NCI-H1694 (cell line): ENCODE results near the gene NFIA.

Experiments
- DNase-seq: peaks from one replicate; lab custom pipeline; 2025; lab: John Stamatoyannopoulos, UW

The NFIA gene

DNA sequence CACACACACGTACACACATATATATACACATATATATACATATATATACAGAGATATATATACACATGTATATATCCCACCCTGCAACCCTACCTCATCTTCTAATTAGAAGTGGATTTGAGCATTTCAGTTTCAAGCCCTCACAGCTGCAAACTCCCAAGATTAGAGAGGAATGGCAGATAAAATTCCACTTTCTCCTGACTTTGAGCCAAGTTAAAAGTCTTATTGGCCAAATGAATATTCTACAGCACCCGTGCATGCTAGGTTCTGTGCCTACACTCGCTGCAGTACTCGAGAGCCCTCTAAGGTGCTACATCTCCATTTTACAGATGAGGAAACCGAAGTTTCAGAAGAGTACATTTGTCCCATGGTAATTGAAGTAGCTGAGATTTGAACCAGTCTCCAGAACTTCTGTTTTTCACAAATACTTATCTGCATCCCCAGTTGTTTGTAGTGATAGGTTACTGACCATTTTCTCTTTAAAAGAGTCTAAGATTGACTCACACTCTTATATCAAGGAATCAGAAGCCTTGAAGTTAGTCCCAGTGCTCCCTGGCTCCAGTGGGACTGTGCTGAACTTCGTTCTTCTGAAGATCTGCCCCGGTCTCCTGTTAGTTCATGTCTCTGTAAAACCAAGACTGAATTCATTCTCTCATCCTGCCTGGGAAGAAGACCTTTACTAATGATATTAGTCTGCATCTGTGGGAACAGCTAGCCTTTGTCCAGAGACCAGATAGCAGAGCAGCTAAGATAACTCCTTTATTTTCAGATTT is 350.4 kb downstream of the NFIA start:
- no peak for DNase-seq

GRCh38 chr1:61433646-61434045 is 351.3 kb downstream of the NFIA start:
- no peak for DNase-seq

DNA sequence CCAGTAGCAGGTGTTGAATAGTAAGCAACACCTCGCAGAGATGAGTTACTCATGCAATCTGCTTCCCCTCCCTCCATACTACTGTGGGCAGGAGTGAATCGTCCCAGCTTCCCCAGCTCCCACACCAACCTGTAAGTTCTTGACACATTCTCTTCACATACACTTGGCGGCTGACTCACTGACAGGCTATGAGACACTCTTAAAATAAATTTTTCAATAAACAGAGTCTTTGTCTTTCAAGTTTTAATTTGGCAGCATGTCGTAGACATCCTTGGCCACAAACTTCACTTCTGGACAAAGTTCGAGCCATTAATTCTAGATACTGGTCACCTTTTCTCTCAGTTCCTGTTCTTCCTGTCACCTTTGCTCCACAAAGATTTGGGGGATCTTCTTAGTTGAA is 351.9 kb downstream of the NFIA start:
- no peak for DNase-seq

DNA sequence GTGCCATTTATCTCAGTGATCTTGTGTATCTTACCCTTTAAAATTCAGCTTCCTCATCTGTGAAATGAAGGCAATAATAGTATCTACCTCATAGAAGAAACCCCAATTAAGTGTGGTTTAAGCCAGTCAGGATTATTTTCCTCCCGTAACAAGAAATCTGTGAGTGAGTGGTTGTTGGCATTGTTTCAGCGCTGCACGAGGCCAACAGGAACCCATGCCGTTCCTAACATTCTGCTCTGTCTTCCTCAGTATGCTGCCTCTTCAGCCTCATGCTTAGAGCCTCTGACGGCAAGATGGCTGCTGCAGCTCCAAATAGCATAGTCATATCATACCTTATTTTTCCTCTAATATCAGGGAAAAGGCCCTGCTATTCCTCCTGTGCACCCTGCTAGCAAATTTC is 352.9 kb downstream of the NFIA start:
- DNase-seq = no peak

DNA sequence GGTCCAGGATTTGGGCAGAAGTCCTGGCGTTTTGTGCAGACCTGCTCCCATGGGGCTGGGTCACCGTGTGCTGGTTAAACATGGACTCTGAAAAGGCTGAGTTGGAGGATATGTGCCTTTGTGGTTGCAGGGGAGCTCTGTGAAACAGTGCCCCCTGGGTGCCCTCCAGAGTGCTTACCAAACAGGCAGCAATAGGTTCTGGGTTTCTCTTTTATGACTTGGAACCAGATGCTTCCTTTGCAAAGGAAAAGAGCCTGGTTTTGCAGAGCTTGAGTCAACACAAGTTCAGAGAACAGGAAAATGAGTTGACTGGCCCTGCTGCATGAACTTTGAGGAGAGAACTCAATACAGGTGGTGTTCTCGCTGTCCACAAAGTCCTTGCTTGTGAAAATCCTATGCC is 353.7 kb downstream of the NFIA start:
- DNase-seq = no peak

- DNase-seq = no peak
Measured at GRCh38 chr1:61436491-61437120, 354.2 kb downstream of the NFIA start.

- DNase-seq = no peak
Measured at GRCh38 chr1:61439234-61439633, 356.9 kb downstream of the NFIA start.

- no peak for DNase-seq
Measured at GRCh38 chr1:61441723-61442262, 359.4 kb downstream of the NFIA start.

DNA sequence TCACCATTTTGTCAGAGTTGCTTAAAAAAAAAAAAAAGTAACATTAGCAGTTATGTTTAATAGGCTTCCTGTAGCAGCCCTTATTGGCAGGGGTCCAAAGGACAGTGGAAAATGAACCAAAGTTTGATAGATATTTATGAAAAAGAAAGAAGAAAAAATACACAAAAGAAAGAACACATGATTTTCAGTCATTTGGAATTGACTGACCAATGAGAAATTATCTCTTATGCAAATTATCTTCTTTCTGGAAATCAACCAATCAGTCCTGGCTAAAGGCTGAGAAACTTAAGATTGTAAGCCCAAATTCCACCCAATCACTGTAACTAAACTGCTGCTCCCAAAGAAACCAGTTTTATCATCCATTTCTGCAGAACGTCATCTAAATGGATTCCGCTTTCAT is 360.2 kb downstream of the NFIA start:
- DNase-seq = no peak

GRCh38 chr1:61444288-61444687 is 361.9 kb downstream of the NFIA start:
- no peak for DNase-seq

DNA sequence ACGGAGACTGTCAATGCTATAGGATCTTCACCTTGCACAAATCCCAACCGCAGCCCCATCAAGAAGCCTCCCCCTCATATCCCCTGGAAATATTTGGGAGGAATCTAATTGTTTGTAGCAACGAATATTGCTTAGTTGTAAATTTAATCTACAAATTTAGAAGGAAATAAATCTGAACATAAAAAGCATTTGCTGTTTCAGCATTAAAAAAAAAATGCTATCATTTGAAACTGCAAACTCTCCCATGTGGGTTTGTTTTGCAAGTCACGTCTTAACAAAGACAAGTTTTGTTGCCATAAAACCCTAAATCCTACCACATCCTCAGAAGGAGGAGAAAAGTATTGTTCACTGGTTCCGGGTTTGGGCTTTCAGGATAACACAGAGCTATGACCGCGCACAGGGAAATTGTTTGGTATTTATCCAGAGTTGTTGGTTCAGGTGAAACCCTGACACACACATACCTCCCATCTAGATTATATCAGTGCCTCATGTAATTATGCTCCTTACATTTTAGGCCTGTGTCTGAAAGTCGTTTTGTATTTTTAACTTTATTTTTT is 363.0 kb downstream of the NFIA start:
- no peak for DNase-seq

GRCh38 chr1:61446531-61446991 is 364.2 kb downstream of the NFIA start:
- no peak for DNase-seq

DNA sequence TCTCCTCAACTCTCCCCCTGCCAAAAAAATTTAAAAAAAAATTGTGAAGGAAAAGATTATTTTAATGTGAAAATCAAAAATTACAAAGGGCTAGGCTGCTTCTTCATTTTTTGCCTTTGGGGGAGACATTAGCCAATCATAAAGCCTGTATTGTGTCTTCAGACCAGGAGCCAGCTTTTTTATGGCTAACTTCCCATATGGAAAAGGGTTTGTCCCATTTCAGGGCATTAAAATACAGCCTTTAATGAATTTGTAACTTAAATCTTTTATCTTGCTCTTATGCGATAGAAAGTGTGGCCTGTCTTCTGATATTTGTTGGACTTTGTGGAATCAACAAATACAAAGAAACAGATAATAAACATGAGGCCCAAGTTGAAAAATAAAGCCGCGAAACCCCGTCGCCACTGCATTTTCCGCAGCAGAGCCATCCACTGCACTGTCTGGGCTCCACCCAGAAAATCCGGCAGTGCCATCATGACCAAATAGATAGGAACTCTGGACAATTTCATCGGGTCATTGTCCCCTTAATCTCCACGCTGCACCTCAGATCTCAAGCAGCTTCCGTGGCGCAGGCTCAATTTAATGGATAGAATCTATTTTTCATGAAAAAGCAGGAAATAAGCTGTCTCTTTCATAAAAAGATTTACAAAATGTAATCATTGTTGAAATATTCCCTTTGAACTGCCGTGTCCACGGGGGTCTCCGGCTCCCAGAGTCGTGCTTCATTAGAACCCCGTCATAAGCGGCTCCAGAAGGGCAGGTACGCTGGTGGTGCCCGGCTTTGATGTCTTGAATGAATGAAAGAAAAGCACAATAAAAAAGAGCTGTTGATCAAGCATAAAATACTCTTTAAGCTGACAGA is 365.0 kb downstream of the NFIA start:
- DNase-seq = no peak

DNA sequence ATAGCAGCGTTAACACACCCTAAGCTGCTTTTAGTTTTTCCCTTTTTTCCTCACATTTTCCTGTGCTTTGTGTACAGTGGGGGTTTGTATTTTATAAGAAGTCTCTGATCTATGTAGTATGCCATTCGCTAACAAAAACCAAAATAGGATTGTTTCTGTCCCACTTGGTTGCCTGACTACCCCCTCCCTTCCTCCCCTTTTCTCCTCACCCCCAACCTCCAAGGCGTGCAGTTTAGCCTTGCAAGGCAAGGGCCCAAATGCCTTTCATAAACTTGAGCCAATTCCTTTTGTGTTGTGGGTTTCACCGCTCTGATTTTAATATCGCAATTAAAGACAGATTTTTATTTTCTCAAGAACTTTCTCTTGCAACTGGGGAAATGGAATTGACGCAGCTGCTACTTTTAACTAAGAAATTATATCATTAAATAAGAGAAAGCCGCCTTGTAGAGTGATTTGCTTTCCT is 365.6 kb downstream of the NFIA start:
- no peak for DNase-seq

DNA sequence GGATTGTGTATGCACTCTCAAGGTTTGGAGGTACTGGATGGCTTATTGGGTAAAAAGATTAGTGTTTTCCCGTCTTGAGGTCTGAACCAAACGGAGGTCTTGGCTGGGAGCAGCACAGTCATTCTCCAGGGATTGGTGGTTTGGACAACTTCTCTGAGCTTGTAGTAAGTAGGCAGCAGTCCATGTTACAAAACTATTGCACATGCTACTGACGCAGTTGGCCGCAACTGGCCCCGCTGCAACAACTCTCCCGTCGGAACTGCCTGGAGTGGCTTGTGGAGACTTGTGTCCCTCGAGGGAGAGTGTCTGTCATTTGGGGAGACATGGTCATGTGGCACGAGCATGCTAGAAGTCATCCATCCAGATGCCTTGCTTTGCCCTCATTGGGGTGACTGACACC is 366.6 kb downstream of the NFIA start:
- no peak for DNase-seq

- no peak for DNase-seq
Measured at GRCh38 chr1:61449410-61449809, 367.0 kb downstream of the NFIA start.

GRCh38 chr1:61450454-61450853 is 368.1 kb downstream of the NFIA start:
- no peak for DNase-seq

GRCh38 chr1:61450872-61451571 is 368.7 kb downstream of the NFIA start:
- no peak for DNase-seq

GRCh38 chr1:61451572-61451968 is 369.2 kb downstream of the NFIA start:
- no peak for DNase-seq

GRCh38 chr1:61452176-61453035 is 370.0 kb downstream of the NFIA start:
- no peak for DNase-seq
